Gastroesophageal sphincter (tissue), 4 donors: Measurements from ENCODE around the gene PRXL2A. TPM values are rescaled to one million over a fixed set of nuclear protein-coding genes. Genes with fewer than 3 reads are reported as not detected.

Experiments used
- ATAC-seq: fragments of 150-250 bp; one replicate; pipeline ENCODE4 v1.9.1; 2016; ENCODE audit warnings: mild to moderate bottlenecking, moderate library complexity
- H3K27ac ChIP-seq, 4 donors: fragments of 200-600 bp; sonication (generic) in 3 of 4; 1 replicate in 3 of 4; 2 replicates in 1 of 4; pipeline ENCODE4 v1.5.1; 2016 to 2019
- H3K27me3 ChIP-seq: fragments of 200-600 bp; sonication (generic); one replicate; pipeline ENCODE4 v1.5.1; 2019
- H3K36me3 ChIP-seq, 2 donors: fragments of 200-600 bp; sonication (generic); one replicate each; pipeline ENCODE4 v1.5.1; 2019; ENCODE audit warnings: control low read depth in 1 of 2
- H3K4me1 ChIP-seq, 3 donors: fragments of 200-600 bp; sonication (generic); 1 replicate in 2 of 3; 2 replicates in 1 of 3; pipeline ENCODE4 v1.5.1; 2016 to 2019; ENCODE audit warnings: control low read depth in 2 of 3
- H3K4me3 ChIP-seq, 2 donors: fragments of 200-600 bp; sonication (generic); one replicate each; pipeline ENCODE4 v1.5.1; 2019; ENCODE audit warnings: mild to moderate bottlenecking in 1 of 2, moderate library complexity in 1 of 2
- H3K9me3 ChIP-seq, 3 donors: fragments of 200-600 bp; sonication (generic); one replicate each; pipeline ENCODE4 v1.5.1; 2017 to 2019; ENCODE audit warnings: control low read depth in 2 of 3
- CTCF ChIP-seq, 4 experiments: fragments of 200-600 bp in 2 of 4; fragments of 450-650 bp in 2 of 4; sonication (generic) in 1 of 4; IDR thresholded peaks; one replicate each; pipeline ENCODE4 v1.5.1; 2017 to 2019; ENCODE audit warnings: antibody characterized with exemption in 4 of 4, mild to moderate bottlenecking in 2 of 4, moderate library complexity in 2 of 4
- EP300 ChIP-seq: sonication (generic); formaldehyde crosslinking; IDR thresholded peaks from one replicate; pipeline ENCODE4 v1.6.1; 2017; ENCODE audit warnings: antibody characterized with exemption, mild to moderate bottlenecking
- POLR2A ChIP-seq, 2 donors: fragments of 450-650 bp; IDR thresholded peaks; one replicate each; pipeline ENCODE4 v1.6.1; 2017; ENCODE audit warnings: antibody characterized with exemption in 2 of 2, mild to moderate bottlenecking in 2 of 2, moderate library complexity in 1 of 2
- POLR2AphosphoS5 ChIP-seq: sonication (generic); formaldehyde crosslinking; IDR thresholded peaks from one replicate; pipeline ENCODE4 v1.6.1; 2017; ENCODE audit warnings: antibody characterized with exemption
- WGBS, 2 donors: methylation state at CpG; one replicate each; pipeline ENCODE4 v1.1.5; 2018; ENCODE audit warnings: low coverage in 1 of 2; 5-methylcytosine and 5-hydroxymethylcytosine counted together
- total RNA-seq, 4 donors: library from RNA; depleted of rRNA; stranded (reverse); fragments of >200 nt; gene quantifications; one replicate each; pipeline ENCODE4 v1.1.0, GENCODE V29; 2016

Gene PRXL2A
- total RNA-seq, 4 donors from 2014 or later, result 26.4 to 29.4 (median 26.6) TPM

GRCh38 chr10:80471715-80472233 lies 63.4 kb downstream of the PRXL2A start:
- Histone ChIP-seq H3K4me1 (peaks cover 0 to 92% (median 35%) of the 10 kb centered on the region in 3 donors), H3K27ac (peak overlapping the region in 1 of 4 donors; percentile 40)
- 68 to 100% methylated on average over 1 to 2 of the region's 4 CpGs for WGBS, 2 donors

GRCh38 chr10:80472234-80473095 lies 64.1 kb downstream of the PRXL2A start:
- Histone ChIP-seq H3K27ac (peak overlapping the region in 2 of 4 donors; percentile 19 to 38), H3K9me3 (no peaks in the 10 kb centered on the region), H3K36me3 (peaks cover 0 to 42% of the 10 kb centered on the region in 2 donors), H3K4me3 (no peak overlapping the region), H3K27me3 (no peaks in the 10 kb centered on the region), H3K4me1 (peaks cover 0 to 85% (median 30%) of the 10 kb centered on the region in 3 donors)
- TF ChIP-seq EP300, result no peak
- no peak for TF ChIP-seq POLR2A (IDR thresholded peaks at IDR 0.05)
- TF ChIP-seq CTCF (IDR thresholded peaks at IDR 0.05), result no peak
- no peak for TF ChIP-seq POLR2AphosphoS5
- WGBS, 2 donors, result 32 to 49% methylated on average over 6 to 9 of the region's 9 CpGs
- ATAC-seq, result peak; percentile 23

More at GRCh38 chr10:80471715-80472233, 63.4 kb downstream of the PRXL2A start:
- ATAC-seq, result no peak
- TF ChIP-seq CTCF (IDR thresholded peaks at IDR 0.05), result no peak
- TF ChIP-seq POLR2A (IDR thresholded peaks at IDR 0.05), result no peak
- no peak for TF ChIP-seq EP300
- no peak for TF ChIP-seq POLR2AphosphoS5
- H3K27me3 ChIP-seq, result no peaks in the 10 kb centered on the region
- H3K4me3 ChIP-seq, result no peak overlapping the region
- H3K9me3 ChIP-seq, result no peaks in the 10 kb centered on the region
- H3K36me3 ChIP-seq, result peaks cover 0 to 41% of the 10 kb centered on the region in 2 donors

- Histone ChIP-seq H3K27me3 (no peaks in the 10 kb centered on the region), H3K36me3 (peaks cover 0 to 48% of the 10 kb centered on the region in 2 donors), H3K4me3 (no peak overlapping the region), H3K9me3 (peaks cover 0 to 7% (median 0%) of the 10 kb centered on the region in 3 donors), H3K27ac (peak overlapping the region in 2 of 4 donors; percentile 19 to 38), H3K4me1 (peaks cover 0 to 78% (median 30%) of the 10 kb centered on the region in 3 donors)
- ATAC-seq, result no peak
- TF ChIP-seq POLR2A (IDR thresholded peaks at IDR 0.05), result no peak
- no peak for TF ChIP-seq POLR2AphosphoS5
- no peak for TF ChIP-seq CTCF (IDR thresholded peaks at IDR 0.05)
- no peak for TF ChIP-seq EP300
- WGBS, 2 donors, result 17% methylated on average over 1 of the region's 3 CpGs; no CpG with 5 or more reads in 1 of the 2 donors
These were observed 64.8 kb downstream of the PRXL2A start for GRCh38 chr10:80473096-80473657.

GRCh38 chr10:80473692-80474596 lies 65.6 kb downstream of the PRXL2A start:
- H3K4me1 ChIP-seq, result peaks cover 0 to 70% (median 30%) of the 10 kb centered on the region in 3 donors
- ATAC-seq, result no peak

More at GRCh38 chr10:80473692-80474596, 65.6 kb downstream of the PRXL2A start:
- 80 to 91% methylated on average over 1 to 5 of the region's 8 CpGs for WGBS, 2 donors
- H3K27me3 ChIP-seq, result no peaks in the 10 kb centered on the region
- TF ChIP-seq POLR2AphosphoS5 (no peak), POLR2A (IDR thresholded peaks at IDR 0.05) (no peak), EP300 (no peak), CTCF (IDR thresholded peaks at IDR 0.05) (no peak)
- H3K36me3 ChIP-seq, result peaks cover 0 to 44% of the 10 kb centered on the region in 2 donors
- no peak overlapping the region for H3K4me3 ChIP-seq
- peaks cover 0 to 10% (median 0%) of the 10 kb centered on the region in 3 donors for H3K9me3 ChIP-seq
- peak overlapping the region in 2 of 4 donors; percentile 20 to 46 for H3K27ac ChIP-seq
